K562 treated with DMSO at 1 percent for 12 hours (cell line): ENCODE data around the gene RAD51D. TPM values are rescaled to one million over a fixed set of nuclear protein-coding genes. Genes with fewer than 3 reads are reported as not detected.

Source experiments
- total RNA-seq: library from RNA; unstranded; fragments of 300-600 nt; gene quantifications from 2 replicates; pipeline ENCODE4 v1.2.3, GENCODE V29; 2022; ENCODE audit not compliant: insufficient read depth

RAD51D gene
- total RNA-seq, result 7.4 and 10.8 TPM in 2 replicates

DNA sequence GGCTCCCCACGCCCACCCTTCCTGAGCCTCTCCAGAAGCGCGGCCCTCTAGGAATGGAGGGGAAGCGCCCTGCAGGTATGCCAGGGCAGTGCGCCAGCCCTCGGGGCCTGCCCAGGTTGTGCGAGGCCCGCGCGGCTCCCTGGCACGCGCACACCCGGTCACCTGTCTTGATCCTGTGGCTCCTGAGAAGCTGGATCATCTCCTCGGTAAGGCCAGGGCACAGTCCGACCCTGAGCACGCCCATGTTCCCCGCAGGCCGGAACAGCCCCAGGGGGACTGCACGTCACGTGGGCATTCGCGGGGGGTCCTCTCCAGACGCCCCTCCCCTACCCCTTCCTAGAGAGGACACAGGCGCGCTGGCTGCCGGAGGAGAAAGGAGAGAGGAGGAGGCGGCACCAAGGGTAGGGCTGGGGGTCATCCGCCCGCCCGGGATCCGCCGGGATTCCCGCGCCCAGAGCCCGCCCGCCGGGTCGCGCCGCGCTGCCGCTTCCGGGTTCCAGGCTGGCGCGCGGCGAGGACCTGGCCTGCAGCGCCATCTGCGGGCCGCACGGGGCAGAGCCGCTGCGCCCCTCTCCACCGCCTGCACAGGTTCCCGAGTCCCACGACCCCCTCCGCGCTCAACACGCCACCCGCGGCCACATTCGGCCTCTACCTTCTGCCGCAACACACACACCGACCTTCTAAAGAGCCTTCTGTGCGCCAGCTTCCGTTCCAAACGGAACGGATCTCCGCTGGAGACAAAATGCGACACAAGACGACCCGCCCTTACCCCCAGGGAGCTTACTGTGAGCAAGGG lies at the start of gene RAD51D:
RAD51D (minus strand) TSS at position 491 of the 796 bp plus-strand sequence; CDS start at position 244, 247 bp downstream.

DNA sequence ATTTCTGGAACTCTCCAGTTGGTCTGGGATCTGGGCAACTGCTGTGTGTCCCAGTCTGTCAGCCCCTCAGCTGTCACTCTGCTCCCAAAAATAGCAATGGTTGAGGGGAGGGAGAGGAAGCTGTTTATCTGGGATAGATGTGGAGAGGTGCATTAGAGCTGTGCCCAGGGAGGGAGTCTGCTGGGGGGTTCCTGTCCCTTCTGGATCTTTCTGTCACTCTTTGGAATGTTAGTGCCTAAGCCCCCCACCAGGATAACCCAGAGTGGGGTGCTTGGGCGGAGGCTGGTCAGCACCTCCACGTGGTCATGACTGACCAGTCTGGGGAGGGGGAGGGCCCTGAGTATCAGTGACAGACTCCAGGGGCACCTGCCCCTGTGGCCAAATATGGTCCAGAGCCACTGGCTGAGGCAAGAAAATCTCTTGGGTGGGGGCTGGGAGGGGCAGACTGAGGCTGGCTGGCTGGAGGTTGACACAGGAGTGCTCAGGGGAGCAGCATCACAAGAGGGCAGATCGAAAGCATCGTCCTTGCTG lies 27.8 kb upstream of the RAD51D start, which contains the start of gene UNC45B:
UNC45B (plus strand) TSS at position 443 of the 531 bp plus-strand sequence. CDS start 447 bp downstream, outside the sequence.

DNA sequence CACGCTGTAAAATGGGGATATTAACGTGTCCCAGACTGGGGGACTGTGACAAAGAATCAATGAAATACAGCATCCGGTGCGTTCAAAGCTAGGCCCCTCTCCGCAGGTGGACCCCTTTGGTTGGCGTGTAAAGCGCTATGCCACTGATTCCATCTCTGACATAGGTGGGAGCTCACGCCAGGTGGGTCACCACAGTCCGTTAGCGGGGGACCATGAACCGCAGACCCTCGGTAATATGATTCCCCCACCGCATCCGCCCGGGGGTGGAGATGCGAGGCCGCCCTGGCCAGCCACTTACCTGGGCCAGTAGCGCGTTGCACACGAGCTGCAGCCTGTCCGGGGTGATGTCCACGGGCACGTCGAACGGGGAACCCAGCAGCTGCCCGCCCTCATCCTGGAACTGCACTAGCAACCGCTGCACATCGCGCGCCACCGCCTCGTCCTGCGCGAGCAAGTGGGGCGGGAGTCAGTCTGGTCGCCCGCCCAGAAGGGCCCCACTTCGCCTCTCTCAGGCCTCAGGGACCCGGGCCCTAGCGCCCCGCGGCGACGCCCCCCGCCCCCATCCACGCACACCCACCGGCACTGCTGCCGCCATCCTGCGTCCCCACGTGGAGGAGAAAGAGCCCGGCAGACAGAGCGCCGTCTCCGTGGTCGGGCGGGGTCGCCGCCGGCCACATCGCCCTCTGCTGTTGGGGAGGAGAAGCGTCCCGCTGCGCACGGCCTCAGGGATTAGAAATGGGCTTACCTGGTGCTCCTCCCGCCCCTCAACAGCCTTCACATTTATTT lies 22.2 kb upstream of the RAD51D start, which contains the start of gene NLE1:
NLE1 (minus strand) TSS at position 623 of the 786 bp plus-strand sequence; CDS start at position 595, 28 bp downstream.

GRCh38 chr17:35121315-35121714 lies 1.7 kb upstream of the RAD51D start, which contains the start of gene FNDC8:
Gene FNDC8, plus strand, starts transcription at chr17:35121615. Its CDS starts 79 bp downstream, at chr17:35121694.

DNA sequence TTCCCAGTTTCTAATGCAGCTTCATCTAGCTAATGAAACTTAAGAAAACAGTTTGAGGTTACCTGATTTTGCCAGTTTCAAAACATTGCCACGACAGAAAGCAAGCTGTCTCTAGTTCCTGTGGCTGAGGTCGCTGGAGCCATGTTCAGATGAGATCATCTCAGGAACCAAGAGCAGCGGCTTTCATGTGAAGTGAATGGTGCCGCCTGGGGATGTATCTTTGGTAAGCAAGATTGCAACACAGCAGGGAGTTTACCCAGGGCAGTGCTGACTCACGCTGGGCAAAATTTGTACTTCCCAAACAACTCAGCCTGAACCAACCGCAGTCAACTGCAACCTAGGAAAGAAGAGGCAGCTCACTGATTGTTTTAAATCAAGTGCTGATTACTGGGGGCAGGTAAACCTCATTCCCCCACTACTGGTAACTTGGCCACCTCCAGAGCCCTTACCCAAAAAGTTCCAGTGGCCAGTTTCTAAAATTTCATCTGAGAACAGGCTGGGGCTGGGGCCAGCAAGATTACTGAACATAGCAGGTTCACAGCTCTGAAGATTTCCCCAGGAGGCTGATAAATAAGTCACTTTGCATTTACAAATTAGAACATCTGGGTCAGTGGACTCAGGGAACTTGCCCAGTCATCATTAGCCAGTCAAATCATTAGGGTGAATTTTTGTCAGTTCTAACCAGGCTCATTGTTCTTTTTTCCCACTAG lies 56.0 kb downstream of the RAD51D start, which contains the start of gene RFFL:
RFFL (minus strand) TSS at position 194 of the 710 bp plus-strand sequence. CDS start 37,154 bp downstream, outside the sequence.

Other genes with a start within 250 kb of the RAD51D start
- gene CCT6B, start 158.4 kb downstream of the RAD51D start, total RNA-seq, result 0.90 and 3.9 TPM in 2 replicates
- 7.8 and 17.1 TPM in 2 replicates for gene ZNF830, start 158.3 kb downstream of the RAD51D start, total RNA-seq
- 9.8 and 26.3 TPM in 2 replicates for gene LIG3, start 139.3 kb downstream of the RAD51D start, total RNA-seq
- gene RFFL, start 56.2 kb downstream of the RAD51D start, total RNA-seq, result 4.1 and 21.5 TPM in 2 replicates
- gene FNDC8, start 1.8 kb upstream of the RAD51D start, total RNA-seq, result not detected in 2 replicates
- gene NLE1, start 22.4 kb upstream of the RAD51D start, total RNA-seq, result 11.5 and 12.8 TPM in 2 replicates
- not detected in 2 replicates for gene UNC45B, start 28.0 kb upstream of the RAD51D start, total RNA-seq
- gene SLC35G3, start 74.5 kb upstream of the RAD51D start, total RNA-seq, result not detected in 2 replicates
- gene SLFN5, start 123.2 kb upstream of the RAD51D start, total RNA-seq, result 0.84 and 1.3 TPM in 2 replicates